Right hindlimb (tissue), 1 donor: ENCODE results near the gene NELFE.

Experiments used
- DNase-seq: peaks from one replicate; pipeline ENCODE4 v3.0.0-alpha.2; 2018

The NELFE gene

GRCh38 chr6:31971993-31972708 lies 13.4 kb upstream of the NELFE start, which contains the start of gene DXO:
DXO (minus strand) TSS chr6:31972138; CDS start chr6:31971675, 463 bp downstream.
- DNase-seq, result peak; percentile 97

- peak; percentile 42 for DNase-seq
Observed at GRCh38 chr6:31971279-31971992, 12.7 kb upstream of the NELFE start.

- DNase-seq, result no peak
Observed at GRCh38 chr6:31970604-31971271, 12.0 kb upstream of the NELFE start.

- no peak for DNase-seq
Observed at GRCh38 chr6:31969712-31970603, 11.2 kb upstream of the NELFE start.

- DNase-seq, result no peak
Observed at GRCh38 chr6:31968791-31969711, 10.3 kb upstream of the NELFE start.

GRCh38 chr6:31968326-31968725 lies 9.6 kb upstream of the NELFE start:
- DNase-seq, result no peak

GRCh38 chr6:31967926-31968320 lies 9.2 kb upstream of the NELFE start:
- DNase-seq, result no peak

- no peak for DNase-seq
Observed at GRCh38 chr6:31966997-31967925, 8.5 kb upstream of the NELFE start.

GRCh38 chr6:31966506-31966905 lies 7.7 kb upstream of the NELFE start:
- DNase-seq, result no peak

- no peak for DNase-seq
Observed at GRCh38 chr6:31965700-31966099, 6.9 kb upstream of the NELFE start.

- DNase-seq, result no peak
Observed at GRCh38 chr6:31963921-31964320, 5.2 kb upstream of the NELFE start.

- no peak for DNase-seq
Observed at GRCh38 chr6:31961616-31962015, 2.8 kb upstream of the NELFE start.

GRCh38 chr6:31958412-31958740 lies 395 bp downstream of the NELFE start:
- no peak for DNase-seq

GRCh38 chr6:31956796-31957195 lies 2.0 kb downstream of the NELFE start:
- DNase-seq, result no peak

GRCh38 chr6:31954511-31954910 lies 4.3 kb downstream of the NELFE start:
- DNase-seq, result no peak

GRCh38 chr6:31952890-31953289 lies 5.9 kb downstream of the NELFE start:
- DNase-seq, result no peak

GRCh38 chr6:31952140-31952805 lies 6.5 kb downstream of the NELFE start:
- DNase-seq, result no peak

GRCh38 chr6:31949926-31950548 lies 8.7 kb downstream of the NELFE start:
- DNase-seq, result no peak

- DNase-seq, result no peak
Observed at GRCh38 chr6:31948753-31949413, 9.9 kb downstream of the NELFE start.
